GM04504 (cell line): ENCODE results near the gene SUGP2.
A peak's percentile ranks its signal among the peaks of the same experiment; 100 is the strongest.
"Not testable (repeated sequence)": the region's sequence is repeated elsewhere in the genome, so short reads cannot be mapped to it uniquely, and the experiment has no call there.

Experiments
- DNase-seq: peaks from one replicate; pipeline ENCODE4 v3.0.0-alpha.2; 2012; ENCODE audit warnings: low read depth

SUGP2 gene

DNA sequence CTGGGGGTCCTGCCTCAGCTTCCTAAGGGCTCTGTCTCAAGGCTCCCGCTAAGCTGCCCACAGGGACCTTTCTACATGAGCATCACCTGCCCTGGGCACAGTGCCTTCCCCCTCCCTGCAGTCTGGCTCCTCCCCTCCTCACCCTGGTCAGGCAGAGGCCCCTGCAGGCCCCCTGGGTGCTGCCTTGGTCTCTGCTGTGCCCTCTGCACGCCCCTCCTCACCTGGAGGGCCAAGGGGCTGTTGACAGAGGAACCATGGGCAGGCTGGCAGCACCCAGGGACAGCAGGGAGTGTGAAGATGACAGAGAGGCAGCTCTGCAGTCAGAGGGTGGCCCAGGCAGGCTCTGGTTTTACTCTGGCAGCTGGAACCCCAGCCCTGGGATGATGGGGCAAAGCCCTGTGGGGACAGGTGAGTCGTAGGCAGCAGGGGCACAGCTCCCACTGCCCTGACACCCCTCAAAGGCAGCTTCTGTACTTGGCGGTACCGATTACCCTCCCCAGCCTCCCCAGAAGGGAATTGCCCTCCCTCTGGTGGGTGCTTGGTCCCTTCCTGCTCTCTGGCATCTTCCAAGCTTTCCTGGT lies 43.1 kb downstream of the SUGP2 start:
- no peak for DNase-seq

DNA sequence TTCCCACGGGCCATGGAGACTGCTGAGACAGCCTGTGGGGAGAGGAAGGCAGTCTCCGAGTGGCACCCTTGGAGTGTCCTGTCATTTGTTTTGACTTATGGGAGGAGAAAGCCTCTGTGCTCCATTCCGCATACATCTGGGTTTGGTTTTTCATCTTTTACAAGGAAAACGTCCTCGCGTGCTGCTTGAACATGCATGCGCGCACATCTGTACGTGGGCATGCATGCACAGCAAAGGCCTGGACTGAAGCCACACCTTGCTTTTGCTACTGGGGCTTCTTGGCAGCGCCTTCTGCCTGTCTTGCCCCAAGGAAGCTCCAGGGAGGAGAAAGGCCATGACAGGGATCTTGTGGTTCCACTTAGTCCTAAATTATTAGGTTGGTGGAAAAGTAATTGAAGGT lies 44.0 kb downstream of the SUGP2 start:
- no peak for DNase-seq

DNA sequence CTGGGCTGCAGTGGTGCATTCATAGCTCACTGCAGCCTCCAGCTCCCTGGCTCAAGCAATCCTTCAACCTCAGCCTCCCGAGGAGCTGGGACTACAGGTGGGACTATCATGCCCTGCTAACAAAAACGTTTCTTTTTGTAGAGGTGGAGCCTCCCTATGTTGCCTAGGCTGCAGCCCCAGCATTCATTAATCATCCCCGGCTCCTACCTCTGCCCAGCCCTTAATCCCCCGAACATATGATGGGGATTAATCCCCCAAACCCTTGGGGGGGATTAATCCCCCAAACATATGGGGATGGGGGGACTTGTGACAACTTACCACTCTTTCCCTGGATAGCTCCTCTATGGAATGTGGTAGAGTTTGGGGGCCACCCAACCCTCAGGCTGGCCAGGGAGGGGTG lies 45.9 kb downstream of the SUGP2 start:
- DNase-seq: no peak

DNA sequence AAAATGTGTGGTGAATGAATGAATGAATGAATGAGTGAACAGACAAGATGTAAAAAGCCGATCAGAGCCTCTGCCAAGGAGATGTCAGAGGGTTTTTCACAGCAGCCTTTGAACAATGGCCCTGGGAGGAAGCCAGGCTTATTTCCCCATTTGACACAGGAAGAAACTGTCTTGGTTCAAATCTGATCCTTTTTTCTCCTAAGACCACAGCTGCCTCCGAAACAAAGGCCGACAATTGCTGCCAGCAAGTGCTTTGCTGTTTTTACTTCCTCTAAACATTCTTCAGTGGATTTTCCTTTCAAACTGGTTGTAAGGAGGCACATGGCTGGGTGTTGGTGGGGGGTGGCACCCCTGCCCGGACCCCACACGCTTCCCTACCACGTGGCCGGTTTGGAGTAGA lies 48.1 kb downstream of the SUGP2 start:
- no peak for DNase-seq

DNA sequence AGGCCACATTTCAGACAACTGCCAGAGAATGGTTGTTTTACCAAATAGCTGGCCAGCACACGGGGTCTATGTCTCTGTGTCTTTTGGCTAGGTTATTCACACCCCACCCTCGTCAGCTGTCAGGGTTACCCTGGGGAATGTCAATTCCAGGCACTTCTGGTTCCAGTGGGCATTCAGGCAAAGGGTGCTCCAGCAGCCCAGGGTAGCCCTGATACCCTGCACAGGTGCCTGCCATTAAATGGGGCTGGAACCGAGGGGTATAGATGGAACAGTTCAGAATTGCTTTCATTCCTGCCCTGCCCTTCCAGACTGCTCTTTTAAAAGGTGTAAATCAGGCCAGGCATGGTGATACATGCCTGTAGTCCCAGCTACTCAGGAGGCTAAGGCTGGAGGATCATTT lies 49.1 kb downstream of the SUGP2 start:
- no peak for DNase-seq

DNA sequence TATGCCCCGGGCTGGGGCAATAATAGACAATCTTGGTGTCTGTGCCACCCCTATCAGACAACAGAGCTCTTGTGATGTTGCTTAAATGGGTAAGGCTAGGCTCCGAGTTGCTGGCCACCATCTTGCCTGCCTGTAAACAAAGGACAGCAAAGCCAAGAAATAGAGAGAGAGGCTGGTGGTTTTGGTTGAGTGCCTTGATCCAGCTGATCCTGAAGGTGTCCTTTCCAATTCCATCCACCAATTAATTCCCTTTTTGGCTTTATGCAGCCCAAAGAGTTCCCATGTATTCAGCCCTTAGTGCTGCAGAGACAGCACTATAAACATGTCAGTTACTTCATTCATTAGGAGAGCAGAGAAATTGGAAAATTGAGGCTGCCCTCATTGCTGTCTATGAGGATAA lies 50.6 kb downstream of the SUGP2 start:
- DNase-seq: no peak

DNA sequence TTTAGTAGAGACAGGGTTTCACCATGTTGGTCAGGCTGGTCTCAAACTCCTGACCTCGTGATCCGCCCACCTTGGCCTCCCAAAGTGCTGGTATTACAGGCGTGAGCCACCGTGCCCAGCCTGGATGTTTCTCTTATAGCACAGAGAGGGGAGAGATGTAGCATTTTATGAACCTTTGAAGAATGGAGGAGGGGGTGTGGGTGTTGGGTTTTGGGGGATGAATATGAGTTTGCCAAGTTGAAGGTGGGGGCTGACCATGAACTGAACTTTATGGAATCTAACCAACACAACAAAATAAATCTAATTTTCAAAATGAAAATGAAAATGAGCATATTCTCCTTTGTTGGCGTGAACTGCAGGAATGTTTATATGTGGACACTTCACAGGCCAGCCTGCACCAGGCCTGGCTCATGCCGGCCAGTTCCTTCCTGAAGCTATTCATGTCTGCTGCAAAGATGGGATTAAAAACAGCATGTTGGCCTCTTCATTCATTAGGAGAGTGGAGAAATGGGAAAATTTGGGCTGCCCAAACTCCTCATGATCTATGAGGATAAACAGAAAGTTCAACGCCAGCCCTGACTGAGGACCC lies 52.8 kb downstream of the SUGP2 start:
- no peak for DNase-seq

DNA sequence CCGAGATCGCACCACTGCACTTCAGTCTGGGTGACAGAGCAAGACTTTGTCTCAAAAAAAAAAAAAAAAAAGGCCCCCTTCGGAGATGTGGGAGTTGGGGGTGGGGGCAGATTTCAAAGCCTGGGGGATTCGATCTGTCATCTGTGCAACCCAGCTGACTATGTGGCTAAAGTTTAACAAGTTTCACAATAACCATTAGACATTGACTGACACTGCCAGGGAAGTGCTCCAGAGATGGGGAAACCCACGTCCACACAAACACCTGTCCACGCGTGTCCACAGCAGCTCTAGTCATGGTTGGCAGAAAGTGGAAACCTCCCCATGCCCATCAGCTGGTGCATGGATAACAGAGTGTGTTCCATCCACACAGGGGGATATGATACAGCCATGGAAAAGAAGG lies 54.7 kb downstream of the SUGP2 start:
- DNase-seq: no peak

DNA sequence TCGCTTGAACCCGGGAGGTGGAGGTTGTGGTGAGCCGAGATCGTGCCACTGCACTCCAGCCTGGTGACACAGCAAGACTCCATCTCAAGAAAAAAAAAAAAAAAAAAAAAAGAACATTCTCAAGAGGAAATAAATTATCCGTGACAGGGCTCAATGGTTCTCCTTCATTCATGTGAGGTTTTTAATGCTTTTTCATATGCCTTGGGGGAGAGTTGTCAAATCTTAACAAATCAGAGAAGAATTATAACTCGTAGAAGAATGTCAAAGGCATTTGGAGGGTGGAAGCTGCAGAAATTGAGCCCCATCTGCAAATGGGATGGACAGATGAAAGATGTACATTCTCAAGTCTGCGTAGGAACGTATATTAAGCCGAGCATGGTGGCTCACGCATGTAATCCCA lies 57.4 kb downstream of the SUGP2 start:
- DNase-seq: no peak

DNA sequence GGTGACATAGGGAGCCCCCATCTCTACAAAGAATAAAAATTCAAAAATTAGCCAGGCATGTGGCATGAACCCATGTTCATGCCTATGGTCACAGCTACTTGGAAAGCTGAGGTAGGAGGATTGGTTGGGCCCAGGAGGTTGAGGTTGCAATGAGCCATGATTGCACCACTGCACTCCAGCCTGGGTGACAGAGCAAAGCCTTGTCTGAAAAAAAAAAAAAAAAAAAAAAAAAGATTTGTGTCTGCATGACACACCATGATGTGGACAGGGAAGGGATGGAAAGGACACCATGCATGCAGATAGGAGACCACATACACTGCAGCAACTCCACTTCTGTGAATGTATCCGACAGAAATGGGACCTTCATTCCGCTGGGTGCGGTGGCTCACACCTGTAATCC lies 58.3 kb downstream of the SUGP2 start:
- peak; percentile 3 for DNase-seq

DNA sequence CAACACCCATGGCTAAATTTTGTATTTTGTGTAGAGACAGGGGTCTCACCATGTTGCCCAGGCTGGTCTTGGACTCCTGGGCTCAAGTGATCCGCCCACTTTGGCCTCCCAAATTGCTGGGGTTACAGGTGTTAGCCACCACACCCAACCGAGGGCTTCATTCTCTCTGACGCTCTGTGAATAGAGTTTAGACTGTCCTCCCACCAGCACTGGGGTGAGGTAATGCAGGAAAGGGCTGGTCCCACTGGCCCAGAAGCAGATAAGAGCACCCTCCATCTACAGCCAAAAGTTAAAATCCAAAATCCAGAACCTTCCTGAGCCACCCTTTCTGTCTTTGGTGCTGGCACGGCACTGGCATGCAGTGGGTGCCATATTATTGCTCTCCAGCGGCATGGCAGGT lies 60.5 kb downstream of the SUGP2 start:
- no peak for DNase-seq

DNA sequence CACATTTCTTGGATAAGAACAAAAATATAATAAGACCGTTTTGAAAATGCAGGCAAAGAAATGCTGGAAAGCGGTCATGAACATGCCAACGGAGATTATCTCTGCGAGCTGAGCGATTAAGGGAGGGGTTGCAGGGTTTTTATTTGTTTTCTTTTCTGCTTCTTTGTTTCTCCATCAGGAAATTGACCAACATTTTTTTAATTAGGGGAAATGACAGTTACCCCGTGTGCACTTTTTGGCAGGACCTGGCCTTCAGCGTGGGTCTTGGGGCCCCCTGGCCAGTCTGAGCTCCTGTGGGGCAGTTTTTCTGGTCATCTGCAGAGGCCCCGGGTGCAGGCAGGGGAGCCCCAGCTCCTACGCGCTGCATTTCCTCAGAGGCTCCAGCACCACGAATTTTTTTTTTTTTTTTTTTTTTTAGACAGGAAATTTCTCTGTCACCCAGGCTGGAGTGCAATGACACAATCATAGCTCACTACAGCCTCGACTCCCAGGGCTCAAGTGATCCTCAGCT lies 61.0 kb downstream of the SUGP2 start:
- DNase-seq: peak; percentile 6

DNA sequence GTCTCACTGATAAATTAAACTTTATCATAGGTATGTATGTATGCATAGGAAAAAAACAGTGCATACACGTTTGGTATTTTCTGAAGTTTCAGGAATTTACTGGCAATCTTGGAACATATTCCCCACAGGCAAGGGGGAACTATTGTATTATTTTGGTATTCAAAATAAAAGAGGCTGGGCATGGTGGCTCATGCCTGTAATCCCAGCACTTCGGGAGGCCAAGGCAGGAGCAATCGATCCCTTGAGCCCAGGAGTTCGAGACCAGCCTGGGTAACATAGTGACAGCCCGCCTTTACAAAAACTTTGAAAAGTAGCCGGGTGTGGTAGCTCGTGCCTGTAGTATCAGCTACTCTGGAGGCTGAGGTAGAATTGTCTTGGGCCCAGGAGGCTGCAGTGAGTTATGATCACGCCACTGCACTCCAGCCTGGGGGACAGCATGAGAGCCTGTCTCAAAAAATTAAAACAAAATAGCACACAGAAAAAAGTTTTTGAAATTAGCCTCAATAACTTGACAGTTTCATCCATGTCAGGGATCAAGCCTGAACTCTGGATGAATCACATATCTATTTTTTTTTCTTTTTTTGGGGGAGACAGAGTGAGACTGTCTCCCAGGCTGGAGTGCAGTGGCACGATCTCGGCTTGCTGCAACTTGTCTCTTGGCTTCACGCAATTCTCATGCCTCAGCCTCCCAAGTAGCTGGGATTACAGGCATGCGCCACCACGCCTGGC lies 63.2 kb downstream of the SUGP2 start:
- DNase-seq: no peak

DNA sequence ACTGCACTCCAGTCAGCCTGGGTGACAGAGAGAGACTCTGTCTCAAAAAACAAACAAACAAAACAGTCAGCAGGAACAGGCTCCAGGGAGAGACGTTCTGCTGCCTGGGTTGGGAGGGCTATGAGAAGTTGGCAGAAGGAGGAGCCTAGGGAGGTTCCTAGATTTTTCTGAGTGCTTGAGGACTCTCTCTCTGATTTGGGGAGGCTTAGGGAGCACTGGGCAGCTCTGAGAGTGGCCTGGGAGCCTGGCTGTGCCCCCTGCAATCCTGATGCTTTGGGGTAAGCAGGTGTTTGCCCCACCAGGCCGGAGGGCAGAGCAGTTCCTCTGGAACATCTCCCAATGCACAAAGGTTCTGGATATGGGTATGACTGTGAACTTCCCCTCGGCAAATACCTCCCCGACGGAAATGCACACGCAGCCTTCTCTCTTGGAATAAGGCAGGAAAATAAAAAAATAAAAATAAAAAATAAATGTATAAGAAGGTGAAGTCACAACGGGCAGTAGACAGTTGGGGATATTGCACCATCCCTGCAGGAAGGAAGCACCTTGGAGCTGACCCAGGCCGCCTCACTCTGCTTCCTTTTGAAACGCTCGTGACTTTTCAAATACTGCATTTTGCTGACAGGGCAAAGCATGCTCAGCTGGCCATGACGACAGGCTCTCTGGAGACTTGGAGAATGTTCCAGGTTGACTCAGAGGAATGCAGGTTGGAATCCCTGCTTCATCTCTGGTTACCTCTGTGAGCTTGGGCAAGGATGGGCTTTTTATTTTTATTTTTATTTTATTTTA lies 65.8 kb downstream of the SUGP2 start:
- DNase-seq: peak; percentile 13

DNA sequence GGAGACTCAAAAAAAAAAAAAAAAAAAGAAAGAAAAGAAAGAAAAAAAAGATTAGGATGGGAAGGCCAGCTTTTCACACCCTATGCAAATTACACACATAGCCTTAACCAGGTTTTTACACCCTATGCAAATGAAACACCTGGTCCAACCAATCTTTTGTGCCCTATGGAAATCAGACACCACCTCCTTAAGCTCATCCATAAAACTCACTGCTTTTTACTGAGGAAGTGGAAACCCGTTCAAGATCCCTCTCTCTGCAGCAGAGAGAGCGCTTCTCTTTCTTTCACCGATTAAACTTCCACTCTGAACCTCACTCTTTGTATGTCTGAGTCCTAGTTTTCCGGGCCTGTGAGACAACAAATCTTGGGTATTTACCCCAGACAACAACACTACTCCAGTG lies 67.0 kb downstream of the SUGP2 start:
- no peak for DNase-seq

DNA sequence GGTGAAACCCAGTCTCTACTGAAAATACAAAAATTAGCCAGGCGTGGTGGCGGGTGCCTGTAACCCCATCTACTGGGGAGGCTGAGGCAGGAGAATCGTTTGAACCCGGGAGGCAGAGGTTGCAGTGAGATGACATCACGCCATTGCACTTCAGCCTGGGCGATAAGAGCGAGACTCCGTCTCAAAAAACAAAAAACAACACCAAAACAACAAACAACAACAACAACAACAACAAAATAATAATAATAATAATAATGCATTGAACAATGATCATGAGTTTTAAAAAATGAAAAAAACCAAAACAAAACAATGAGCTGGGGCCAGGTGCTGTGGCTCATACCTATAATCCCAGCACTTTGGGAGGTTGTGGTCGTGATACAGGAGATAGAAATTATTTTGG lies 69.2 kb downstream of the SUGP2 start:
- DNase-seq: no peak

DNA sequence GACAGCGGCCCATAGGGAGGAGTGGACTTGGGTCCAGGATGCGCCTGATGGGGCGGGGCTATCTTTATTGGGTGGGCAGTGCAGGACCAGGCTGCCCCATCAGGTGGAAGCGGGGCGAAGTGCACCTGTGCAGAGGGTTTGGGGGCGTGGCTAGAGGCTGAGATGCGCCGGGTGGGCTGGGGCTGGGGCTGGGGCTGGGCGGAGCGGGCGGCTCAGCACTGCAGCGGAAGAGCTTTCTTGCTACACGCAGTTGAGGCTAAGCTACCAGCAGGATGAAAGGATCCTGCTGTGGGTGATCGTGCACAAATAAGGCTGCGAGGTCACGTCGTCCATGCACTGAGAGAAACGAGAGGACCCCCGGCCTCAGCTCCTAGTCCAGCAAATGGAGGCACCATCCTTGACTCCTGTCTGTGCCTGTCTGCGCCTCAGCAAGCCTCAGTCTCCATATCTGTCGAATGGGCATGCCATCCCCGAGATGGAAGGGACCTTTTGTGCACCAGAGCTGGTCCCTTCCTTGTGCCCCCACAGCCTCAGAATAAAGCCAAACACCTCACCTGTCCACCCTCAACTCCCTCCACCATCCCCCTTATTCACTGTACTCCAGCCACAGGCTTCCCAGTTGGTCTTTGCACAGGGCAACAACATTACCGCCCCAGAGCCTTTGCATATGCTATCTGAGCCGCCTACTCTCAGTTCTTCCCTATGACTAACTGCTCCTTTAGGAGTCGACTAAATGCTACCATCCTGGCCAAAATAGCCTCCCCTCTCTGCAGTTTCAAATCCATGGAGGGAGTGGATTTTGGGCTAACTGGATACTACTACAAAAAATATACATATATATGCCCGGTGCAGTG lies 71.3 kb downstream of the SUGP2 start:
- DNase-seq: no peak

DNA sequence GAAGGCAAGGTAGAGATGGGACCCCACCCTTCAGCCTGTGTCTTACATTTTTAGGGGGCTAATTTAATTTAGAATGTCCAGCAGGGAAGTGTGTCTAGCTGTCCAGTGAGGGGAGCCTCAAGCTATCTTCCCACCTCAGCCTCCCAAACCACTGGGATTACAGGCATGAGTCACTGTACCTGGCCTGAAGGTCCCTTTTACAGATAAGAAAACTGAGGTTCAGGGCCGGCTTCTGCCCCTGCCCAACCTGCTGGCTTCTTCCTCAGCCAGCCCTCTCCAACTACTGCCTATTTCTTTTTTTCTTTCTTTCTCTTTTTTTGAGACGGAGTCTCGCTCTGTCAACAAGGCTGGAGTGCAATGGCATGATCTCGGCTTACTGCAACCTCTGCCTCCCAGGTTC lies 72.9 kb downstream of the SUGP2 start:
- no peak for DNase-seq

DNA sequence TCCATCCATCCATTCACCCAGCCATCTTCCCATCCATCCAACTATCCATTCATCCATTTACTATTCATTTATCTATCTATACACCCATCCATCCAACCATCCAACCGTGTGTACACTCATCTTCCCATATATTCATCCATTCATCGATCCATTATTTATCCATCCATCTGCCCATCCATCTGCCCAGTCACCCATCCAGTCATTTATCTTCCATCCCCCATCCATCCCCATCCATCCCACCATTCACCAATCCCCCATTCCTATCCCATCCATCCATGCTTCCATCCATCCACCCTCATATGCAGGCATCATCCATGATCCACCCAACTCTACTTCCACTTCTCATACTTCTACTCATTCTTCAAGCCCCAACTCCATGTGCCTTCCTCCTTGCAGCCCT lies 78.3 kb downstream of the SUGP2 start:
- DNase-seq: no peak

DNA sequence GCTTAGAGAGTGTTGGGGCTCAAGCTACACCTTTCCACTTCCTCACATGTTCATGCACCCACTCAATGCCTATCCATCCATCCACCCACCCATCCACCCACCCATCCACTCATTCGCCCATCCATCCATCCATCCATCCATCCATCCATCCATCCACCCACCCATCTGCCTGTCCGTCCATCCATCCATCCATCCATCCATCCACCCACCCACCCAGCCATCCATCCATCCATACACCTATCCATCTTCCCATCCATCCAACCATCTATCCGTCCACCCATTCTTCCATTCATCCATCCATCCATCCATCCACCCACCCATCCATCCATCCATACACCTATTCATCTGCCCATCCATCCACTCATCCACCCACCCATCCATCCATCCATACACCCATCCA lies 79.2 kb downstream of the SUGP2 start:
- no peak for DNase-seq

DNA sequence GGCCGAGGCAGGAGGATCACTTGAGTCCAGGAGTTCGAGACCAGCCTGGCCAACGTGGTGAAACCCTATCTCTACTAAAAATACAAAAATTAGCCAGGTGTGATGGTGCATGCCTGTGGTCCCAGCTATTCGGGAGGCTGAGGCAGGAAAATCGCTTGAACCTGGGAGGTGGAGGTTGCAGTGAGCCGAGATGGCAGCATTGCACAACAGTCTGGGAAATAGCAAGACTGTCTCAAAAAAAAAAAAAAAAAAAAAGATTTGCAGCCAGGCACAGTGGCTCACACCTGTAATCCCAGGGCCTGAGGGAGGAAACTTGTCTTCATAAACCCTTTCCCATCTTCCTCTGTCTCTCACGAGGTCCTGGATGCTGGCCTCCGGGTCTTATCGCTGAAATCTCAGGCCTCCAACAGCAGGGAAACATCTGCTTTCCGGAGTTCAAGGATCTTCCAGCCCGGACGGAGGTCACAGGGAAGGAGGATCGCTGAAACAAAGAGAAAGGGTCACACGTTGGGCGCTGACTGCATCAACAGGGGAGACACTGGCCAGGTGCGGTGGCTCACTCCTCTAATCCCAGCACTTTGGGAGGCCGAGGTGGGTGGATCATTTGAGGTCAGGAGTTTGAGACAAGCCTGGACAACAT lies 80.8 kb downstream of the SUGP2 start:
- not testable (repeated sequence) for DNase-seq
